GM12865 (cell line): Measurements from ENCODE around the gene GPNMB.
"Not testable (repeated sequence)": the region's sequence is repeated elsewhere in the genome, so short reads cannot be mapped to it uniquely, and the experiment has no call there.

Source experiments
- DNase-seq: peaks from one replicate; pipeline ENCODE4 v3.0.0; 2010; ENCODE audit warnings: low read depth
- H3K4me3 ChIP-seq: 2 replicates; pipeline ENCODE4 v1.5.1; 2011; ENCODE audit warnings: mild to moderate bottlenecking, low read depth, low read length, control low read depth
- TF ChIP-seq, protein P1 (sequence below): IDR thresholded peaks from 2 replicates; pipeline ENCODE4 v1.5.1; 2011; ENCODE audit warnings: low read length, control low read depth, low read depth, inconsistent platforms; ENCODE audit not compliant: insufficient read depth; ENCODE audit errors: missing control alignments

Gene GPNMB

DNA sequence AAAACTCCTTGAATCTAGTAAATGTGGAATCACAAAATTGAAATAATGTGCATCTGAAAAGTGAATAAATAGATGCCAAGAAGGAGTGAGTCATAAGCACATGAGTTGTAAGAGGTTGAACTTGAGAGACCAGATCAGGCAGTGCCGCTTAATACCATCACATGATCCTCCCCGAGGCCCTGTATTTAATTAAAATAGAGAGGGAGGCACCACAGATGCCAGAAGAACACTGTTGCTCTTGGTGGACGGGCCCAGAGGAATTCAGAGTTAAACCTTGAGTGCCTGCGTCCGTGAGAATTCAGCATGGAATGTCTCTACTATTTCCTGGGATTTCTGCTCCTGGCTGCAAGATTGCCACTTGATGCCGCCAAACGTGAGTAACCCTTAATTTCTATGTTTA is at the start of gene GPNMB:
Gene GPNMB (plus strand): TSS at position 221 of the 400 bp plus-strand sequence. CDS start 83 bp downstream, at position 304.
- no peak within 1 kb of the TSS; the same call in 1 of the 2 replicates for H3K4me3 ChIP-seq
- DNase-seq: no peak
- TF ChIP-seq, protein P1, sequence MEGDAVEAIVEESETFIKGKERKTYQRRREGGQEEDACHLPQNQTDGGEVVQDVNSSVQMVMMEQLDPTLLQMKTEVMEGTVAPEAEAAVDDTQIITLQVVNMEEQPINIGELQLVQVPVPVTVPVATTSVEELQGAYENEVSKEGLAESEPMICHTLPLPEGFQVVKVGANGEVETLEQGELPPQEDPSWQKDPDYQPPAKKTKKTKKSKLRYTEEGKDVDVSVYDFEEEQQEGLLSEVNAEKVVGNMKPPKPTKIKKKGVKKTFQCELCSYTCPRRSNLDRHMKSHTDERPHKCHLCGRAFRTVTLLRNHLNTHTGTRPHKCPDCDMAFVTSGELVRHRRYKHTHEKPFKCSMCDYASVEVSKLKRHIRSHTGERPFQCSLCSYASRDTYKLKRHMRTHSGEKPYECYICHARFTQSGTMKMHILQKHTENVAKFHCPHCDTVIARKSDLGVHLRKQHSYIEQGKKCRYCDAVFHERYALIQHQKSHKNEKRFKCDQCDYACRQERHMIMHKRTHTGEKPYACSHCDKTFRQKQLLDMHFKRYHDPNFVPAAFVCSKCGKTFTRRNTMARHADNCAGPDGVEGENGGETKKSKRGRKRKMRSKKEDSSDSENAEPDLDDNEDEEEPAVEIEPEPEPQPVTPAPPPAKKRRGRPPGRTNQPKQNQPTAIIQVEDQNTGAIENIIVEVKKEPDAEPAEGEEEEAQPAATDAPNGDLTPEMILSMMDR: no peak

- not testable (repeated sequence) for H3K4me3 ChIP-seq, DNase-seq
These were observed 48.8 kb upstream of the GPNMB start for GRCh38 chr7:23197745-23198144.

GRCh38 chr7:23200331-23200730 is 46.2 kb upstream of the GPNMB start:
- no peak overlapping the region for H3K4me3 ChIP-seq
- TF ChIP-seq, protein P1: no peak
- no peak for DNase-seq

DNA sequence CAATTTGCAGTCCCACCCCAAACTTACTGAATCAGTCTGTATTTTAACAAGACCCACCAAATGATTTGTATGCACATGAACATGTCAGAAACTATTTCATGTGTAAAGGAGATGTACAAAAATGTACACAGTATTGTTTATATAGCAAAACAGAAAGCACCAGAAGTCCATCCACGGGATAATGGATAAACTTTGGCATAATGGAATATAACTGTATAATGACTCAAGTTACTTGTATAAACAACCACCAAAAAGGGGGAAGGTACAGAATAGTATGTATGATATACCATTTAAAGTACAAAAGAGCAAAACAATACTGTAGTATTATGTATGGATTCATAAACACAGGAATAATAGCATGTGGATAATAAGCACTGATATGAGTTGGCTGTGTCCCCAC is 42.3 kb upstream of the GPNMB start:
- no peak overlapping the region for H3K4me3 ChIP-seq
- no peak for DNase-seq
- TF ChIP-seq, protein P1: no peak

DNA sequence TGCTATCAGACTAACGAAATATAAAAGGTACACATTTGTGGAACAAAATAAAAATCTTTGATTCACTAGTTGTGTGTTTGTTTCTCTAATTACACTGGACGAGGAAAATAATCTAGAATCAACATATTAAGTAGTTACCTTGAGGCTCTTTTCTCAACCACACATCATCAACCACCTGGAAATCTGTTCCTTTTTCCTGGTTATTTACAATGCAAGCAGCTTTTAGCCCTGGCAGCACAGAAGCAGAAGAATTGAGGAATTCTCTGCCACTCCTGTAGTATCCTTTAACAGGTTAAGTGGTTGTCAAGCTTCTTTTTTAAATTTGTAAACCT is 41.0 kb upstream of the GPNMB start:
- TF ChIP-seq, protein P1: no peak
- DNase-seq: no peak
- H3K4me3 ChIP-seq: no peak overlapping the region

DNA sequence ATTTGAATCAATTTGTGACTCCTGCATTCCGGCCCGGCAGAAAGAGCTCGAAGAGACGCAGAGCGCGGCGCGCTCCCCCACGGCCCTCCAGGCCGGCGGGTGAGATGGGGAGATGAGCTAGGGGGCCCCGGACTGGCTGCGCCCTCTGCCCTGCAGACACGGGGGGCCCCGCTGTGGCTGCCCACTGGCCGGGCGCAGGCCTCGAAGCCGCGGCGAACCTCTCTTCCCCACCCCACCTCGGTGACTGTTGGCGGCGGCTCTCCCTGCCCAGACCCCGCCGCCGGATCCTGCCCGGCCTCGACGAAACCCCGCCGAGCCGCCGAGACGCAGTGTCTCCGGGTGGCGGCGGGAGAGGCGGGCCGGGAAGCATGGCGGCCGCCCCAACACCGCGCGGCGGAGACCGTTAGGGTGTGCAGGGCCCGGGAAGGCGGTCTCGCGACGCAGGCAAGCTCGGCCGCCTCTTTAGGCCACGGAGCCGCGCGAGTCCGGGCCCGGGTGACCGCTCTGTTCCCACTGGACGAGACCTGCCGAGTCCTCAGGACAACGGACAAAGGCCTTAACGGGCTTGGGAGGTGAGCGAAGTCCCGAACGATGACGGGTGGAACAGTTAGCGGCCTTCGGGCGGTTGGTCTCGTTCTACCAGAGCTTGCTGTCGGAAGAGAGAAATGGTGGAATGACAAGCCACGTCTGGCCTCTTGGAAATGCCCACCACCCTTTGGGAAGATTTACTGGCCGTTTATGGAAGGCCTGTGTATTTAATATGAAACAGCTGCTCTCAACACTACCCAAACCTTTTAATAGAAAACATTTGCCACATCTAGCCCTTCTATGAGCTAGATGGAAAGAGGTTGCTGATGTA is 40.4 kb upstream of the GPNMB start:
- TF ChIP-seq, protein P1: no peak
- DNase-seq: no peak
- H3K4me3 ChIP-seq: no peak overlapping the region

DNA sequence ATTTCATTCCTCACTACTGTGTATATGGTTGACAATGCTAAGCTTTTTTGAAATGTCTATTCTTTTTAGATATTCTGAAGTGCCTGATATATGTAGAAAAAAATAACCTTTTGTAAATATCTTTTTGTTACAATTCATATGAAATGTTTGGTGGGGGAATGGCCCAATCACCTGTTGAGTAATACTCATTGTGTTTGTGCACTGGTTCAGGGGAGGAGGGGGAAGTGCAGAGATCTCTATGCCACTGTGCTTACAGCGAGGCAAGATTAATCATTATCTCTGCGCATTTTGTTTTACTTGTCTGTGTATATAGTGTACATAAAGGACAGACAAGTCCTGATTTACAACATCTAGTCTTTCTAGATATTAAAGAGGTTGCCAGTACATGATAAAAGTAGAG is 39.6 kb upstream of the GPNMB start:
- DNase-seq: no peak
- TF ChIP-seq, protein P1: no peak
- H3K4me3 ChIP-seq: no peak overlapping the region
